GM19372 (cell line): ENCODE data around the gene ARSJ.
"Not testable (repeated sequence)": the region's sequence is repeated elsewhere in the genome, so short reads cannot be mapped to it uniquely, and the experiment has no call there.

Experiments
- ATAC-seq: cut with Tn5 transposase; IDR thresholded peaks from one replicate; pipeline ENCODE4 v1.9.1; 2021; ENCODE audit warnings: mild to moderate bottlenecking, low read depth, moderate library complexity; ENCODE audit not compliant: unreplicated experiment

Gene ARSJ

DNA sequence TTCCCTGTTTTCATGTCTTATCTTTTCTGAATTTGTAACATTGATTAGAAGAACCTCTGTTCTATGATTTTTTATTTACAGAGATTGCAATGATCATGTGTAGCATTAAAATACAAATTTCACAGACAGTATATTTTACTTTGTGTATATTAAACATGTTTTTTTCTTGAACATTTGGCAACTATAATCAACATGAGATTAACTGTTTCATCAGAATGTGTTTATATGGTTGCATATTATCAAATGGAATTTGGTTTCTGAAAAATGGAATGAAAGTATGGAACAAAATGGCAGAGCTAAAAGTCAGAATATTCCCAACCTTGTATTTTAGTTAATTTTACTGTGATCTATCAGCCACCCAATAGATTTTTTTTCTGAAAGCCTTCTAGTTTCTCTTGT is 19.9 kb downstream of the ARSJ start:
- no peak for ATAC-seq

DNA sequence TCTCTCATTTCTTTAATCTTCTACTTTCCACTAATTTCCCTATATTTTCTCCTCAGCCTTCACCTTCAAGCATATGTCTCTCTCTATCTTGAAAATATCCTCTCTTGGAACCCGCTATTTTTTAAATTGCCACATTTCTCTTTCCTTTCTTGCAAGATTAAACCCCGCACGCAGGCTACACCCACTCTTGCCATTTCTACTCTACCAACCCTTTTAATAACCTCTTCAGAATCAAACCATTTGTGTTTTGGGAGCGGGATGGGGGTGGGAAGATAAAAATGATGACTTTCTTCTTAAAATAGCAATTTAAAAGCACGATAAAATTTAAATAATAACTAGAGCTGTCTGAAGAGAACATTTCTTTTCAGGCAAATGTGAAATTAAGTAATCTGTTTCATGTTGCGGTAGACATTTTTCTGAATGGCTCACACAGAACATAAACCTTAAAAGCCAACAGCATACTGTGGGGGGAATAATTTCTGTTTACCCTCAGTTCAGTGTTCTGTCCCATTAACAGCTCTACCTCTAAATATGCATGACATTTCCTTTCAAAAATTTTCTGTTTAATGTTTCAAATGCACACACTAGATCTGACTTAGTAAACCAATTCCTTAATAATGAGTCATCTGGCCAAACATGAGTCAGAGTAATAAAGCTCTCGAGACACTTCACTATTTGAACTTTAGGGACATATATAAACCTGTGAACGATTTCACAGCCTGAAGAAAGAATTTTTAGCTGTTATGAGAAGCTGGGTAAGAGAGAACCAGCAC is 20.5 kb downstream of the ARSJ start:
- ATAC-seq: no peak

DNA sequence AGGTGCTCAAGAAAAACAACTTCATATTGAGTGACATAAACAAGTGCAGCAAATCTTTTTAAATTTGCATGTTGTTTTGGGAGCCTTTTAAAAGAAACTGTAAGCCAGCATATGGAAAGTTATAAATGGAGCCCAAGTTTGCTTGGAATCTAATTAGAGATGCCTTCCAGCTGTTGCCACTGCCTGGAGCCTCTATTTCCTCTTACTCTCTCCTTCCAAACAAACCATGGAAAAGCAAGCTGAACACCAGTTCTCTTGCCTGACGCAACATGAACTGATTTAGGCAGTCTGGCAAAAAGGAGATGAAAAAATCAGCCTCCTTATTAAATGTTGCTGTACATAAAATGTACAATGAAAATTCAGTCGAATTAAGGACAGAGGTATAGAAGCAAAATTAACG is 21.5 kb downstream of the ARSJ start:
- no peak for ATAC-seq

DNA sequence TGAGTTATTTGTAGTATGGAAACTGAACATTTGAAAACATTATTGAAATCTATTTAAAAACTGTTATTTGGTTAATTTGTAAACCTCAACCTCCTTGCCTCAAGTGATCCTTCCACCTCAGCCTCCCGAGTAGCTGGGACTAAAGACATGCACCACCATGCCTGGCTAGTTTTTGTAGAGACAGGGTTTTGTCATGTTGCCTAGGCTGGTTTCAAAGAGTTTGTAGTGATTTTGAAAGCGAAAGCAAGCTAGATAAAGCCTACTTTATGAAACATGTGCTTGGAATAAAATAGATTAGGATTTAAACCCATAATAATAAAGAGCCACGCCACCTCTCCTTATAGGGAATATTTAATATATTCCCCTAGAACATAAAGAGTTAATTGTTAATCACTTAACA is 23.5 kb downstream of the ARSJ start:
- ATAC-seq: no peak

DNA sequence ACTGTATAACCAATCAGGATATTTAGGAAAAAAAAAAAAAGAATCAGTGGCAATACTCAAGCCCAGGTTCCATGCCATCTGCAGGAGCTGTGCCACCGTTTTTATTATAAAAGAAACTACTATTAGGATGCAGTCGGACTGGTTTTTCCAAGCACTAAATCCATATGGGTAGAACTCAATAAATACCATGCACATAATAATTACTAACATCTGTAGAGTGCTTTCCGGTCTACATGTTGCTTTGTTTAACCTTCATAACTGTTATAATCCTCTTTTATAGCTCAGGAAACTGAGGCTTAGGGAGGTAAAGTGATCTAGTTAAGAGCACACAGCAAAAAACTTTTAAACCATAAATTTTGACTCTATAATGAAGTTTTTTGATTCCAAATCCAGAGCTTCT is 24.0 kb downstream of the ARSJ start:
- no peak for ATAC-seq

DNA sequence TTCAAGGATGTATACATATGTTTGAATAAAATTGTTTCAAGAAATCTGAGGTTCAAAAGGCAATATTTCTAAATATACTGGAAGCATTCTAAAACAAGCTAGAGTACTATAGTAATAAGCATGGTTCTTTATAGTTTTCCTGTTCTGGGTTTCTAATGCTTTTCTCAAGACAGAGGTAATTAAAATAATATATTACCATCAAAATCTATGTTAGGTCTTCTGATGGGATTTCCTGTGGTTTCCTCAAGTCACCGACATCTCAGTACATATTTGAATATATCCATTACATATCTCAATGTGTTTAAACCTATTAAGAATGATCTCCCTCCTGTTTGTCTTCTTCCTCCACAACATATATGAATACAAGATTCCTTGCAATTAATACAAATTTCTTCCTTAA is 25.6 kb downstream of the ARSJ start:
- no peak for ATAC-seq

DNA sequence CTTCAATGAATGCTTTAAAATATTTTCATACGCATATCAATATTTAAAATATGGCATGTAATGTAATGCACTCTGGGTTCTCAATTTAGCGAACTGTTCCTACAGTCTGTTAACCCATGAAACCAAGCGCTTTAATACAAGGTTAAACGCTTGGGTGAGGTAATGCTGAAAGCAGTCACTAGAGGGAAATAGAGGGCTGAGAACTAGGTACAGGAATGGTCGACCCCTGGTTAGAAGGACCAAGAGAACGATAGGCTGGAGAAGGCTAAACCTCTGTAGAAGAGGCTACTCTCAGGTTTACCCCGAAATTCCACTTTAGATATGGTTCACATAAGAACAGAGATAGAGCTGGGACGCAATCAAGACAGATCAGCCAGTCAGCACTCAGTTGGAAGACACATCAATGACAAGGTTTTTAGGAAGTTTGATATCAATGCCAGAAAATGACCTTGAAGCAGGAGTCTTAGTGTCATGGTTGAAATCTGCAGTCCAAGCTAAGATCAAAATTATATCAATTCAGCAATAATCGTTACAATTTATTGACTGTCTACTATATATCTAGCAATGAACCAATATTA is 26.9 kb downstream of the ARSJ start:
- peak; percentile 93 for ATAC-seq

DNA sequence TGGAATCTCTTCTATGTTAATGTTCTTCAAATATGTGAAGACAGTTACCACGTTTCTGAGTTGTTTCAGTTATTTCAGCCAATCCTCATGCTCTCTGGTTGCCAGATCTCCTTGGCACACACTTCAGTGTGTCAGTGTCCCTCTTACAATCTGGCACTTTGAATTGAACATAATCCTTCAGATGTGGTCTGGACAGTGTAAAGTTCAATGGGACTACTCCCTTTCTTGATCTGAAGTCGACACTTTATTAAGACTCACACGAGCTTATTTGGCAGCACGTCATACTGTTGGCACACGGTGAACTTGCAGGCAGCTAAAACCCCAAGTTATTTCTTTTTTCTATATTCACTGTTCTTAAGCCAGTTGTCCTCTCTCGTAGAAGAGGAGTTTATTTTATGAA is 28.2 kb downstream of the ARSJ start:
- ATAC-seq: no peak

DNA sequence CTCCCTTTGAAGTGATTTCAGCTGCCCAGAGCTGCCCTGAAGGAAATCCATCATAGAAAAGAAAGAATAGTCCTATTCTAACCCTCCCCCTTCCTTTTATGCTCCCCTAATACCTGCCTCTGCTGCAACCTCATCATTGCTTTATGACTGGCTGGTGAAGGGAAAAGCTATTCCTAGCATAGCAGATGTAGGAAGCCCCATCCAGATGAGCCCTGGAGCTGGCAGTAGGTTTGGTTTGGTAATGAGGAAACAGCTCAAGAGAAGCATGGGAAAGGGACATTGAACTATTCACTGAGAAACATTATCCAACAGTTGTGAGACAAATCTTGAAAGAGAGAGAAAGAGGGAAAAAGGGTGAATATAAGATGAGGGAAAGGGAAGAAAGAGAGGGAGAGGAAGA is 29.2 kb downstream of the ARSJ start:
- ATAC-seq: no peak

DNA sequence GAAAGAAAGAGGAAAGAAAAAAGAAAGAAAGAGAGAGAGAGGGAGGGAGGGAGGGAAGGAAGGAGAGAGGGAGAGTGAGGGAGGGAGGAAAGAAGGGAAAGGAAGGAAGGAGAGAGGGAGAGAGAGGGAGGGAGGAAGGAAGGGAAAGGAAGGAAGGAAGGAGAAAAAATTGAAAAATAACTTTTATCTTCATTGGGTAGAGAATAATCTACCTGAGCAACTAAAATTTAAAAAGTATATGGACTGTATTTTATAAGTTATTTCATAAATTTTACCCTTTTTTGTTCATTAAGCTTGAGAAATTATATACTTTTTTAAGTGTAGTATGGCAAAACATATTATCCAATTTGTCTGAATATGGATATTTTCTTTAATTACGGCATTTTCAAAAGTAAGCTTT is 32.0 kb downstream of the ARSJ start:
- no peak for ATAC-seq

DNA sequence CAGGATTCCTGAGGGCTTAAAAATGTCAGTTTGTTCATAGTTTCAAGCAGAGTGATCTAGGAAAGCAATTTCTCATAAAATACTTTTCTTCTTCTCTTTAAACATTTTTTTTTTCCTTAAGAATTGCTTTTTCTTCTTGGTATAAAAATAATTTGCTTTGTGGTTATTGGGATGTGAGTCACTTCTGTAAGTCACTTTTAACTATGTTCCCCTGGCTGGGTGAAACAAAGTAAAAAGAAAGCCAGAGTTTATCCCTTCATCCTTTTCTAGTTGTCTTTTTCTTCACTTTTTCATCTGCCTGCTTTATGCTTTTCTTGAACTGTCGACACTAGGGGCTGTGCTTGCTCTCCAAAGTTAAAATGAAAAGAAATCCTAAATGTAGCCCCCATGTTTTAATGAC is 33.5 kb downstream of the ARSJ start:
- no peak for ATAC-seq

DNA sequence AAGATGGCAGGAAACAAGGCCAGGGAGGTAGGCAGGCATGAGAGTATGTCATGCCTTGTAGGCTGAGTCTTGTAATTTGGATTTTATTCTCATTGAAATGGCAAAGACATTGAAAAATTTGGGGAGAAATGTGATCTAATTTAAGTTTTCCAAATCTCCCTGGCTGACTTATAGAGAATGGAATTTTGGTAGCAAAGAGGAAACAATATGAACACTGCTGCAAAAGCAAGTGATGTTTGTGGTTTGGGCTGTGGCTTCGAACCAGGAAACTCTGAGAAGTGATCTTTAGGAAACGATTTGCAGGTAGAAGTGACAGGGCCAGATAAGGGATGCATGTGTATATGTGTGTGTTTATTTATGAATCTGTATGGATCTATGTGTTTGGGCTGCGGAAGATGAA is 35.6 kb downstream of the ARSJ start:
- ATAC-seq: no peak

DNA sequence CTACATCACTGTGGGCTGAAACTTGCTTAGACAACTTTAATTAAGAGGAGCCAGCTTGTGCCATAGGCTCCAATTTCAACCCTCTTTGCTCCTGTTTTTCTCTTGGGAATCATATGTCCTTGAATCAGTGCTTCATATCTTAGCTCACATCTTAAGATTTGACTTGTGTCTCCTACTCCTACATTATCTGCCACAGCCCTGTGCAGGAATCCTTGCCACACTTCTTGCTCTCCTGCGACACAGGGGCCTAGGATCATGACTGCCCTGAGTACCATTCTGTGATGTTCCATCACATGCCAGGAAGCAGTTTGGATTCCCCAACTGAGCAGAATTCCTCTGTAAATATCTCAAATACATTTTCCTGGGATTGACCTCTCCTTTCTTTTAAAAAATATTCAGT is 36.4 kb downstream of the ARSJ start:
- ATAC-seq: no peak

DNA sequence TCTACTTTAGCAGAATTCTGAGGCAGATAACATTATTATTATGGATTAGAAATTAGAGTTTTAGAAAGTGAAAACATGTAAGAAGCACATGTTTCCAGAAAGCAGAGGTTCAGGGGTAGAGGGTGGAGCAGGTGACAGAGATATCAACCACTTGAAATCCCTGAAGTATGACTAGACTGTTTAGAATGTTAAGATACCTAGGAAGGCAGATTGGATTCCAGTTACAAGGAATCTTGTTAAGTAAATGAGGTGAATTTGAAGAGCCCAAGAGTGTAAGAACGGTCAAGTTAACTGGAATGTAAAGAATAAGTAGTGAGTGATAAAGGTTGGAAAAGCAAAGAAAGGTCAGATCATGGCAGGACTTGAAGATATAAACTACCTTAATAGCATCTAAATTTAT is 37.6 kb downstream of the ARSJ start:
- no peak for ATAC-seq

DNA sequence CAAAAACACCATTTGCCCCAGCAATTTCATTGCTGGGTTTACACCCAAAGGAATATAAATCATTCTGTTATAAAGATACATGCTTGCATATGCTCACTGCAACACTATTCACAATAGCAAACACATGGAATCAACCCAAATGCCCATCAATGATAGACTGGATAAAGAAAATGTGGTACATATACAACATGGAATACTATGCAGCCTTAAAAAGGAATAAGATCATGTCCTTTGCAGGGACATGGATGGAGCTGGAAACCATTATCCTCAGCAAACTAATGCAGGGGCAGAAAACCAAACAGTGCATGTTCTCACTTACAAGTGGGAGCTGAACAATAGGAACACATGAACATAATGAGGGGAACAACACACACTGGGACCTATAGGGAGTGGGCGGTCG is 39.3 kb downstream of the ARSJ start:
- not testable (repeated sequence) for ATAC-seq

DNA sequence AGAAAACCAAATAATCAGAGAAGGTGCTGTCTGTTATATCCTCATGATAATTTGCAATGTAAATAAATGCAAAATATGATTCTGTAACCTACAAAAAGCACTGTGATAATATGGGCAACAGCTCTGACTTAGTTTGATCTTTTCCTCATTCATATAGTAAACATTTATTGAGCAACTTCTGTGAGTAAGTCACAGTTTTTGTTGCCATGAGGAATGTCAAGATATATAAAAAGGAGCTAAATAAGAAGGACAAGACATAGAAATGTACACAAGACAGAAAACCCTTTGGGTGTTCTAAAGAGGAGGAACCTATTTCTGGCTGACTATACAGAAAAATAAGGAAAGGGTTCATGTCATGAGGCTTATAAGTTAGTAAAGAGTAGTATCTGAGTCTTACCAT is 44.3 kb downstream of the ARSJ start:
- no peak for ATAC-seq

DNA sequence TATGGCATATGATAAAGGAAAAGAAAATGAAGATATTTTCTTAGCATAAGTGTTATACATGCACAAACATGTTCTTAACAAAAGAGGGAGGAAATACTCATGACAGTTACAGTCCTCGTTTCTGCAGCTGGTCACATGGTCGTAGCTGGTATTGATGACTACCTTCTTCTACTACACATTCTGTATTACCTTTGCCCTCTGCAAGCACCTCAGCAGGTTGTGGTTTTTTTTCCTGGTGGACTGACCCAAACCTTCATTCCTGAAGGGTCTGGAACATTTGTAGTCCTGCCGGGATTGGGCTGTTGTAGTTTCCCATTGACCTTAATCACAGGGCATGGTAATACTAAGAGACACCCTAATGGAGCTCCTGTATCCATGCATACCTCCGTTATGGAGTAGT is 54.7 kb downstream of the ARSJ start:
- not testable (repeated sequence) for ATAC-seq

DNA sequence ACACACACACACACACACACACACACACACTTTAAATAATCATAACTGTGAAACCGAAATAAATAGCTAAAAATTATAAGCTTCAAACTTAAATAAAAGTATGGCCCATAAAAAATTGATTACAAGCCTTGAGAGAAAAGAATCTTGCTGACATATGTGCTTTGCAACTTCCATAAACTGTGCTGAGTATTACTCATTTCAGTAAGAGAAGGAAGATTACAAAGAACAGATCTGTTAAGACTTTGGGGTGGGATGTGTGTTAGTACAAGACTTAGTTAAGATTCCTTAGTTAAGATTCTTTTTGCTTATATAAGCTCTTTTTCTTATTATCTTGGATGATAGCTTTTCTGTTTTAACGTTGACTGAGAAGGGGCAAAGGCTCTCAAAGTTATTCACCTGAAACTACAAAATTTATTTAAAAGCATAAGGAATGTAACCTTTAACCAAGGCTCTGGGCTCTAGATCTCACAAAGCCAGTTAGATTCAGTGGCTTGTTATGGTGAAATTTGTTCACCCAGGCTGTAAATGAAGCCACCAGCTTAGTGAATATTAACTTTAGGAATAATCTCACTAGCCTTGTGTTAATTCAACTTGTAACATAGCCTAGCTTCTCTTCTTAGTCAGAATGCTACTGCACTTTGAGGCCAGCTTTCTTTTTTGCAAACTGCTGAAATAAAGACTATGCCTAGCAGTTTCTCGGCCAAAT is 58.2 kb downstream of the ARSJ start:
- no peak for ATAC-seq

DNA sequence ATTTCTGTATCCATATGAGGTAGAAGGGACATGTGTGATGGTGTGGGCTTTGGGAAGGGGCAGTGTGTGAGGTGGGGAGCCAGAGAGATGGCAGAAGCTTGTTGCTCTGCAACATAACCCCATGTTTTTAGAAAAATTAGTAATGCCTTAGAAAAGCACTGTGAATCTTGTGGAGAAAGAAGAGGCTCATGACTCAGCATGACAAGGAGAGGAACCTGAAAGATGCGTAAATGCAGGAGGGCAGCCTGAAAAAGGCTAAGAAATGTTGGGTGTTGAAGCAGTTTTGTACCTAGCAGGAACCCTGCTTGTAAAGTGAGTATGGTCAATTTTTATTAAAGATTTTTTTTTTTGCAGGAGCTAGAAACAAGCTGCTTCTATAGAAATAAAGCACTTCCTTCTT is 59.8 kb downstream of the ARSJ start:
- no peak for ATAC-seq

DNA sequence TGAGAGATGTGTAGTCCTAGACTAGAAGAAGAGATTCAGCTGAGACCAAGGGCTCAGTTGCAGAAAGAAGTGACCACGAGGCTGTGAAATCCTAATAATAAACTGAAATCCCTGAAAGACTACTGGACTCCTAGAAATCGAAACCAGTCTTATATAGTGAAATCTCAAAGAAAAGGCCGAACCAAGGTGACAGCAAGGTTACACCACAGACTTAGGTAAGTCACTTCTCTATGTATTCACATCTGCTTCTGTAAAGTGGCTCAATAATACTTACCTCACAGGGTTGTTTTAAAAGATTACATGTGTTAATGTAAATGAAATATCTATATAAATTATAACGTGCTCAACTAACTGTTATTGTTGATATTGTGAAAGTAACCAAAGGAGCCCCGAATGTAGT is 60.3 kb downstream of the ARSJ start:
- ATAC-seq: no peak

DNA sequence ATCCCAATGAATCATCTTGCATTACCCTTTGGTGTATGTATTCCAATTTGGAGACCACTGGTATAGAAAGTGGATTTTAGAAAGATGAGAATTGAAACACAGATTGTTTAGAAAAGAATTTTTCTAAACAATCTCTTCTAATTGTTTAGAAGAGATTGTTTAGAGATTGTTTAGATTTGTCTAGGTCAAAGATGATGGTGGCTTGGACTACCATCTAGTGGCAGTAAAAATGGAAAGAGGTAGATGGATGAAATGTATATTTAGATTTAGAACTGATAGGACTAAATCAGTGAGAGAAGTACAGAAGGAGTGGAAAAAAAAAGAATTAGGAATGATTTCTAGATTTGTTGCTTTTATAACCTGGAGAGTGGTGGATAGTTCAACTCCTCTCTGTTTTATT is 70.6 kb downstream of the ARSJ start:
- ATAC-seq: no peak

DNA sequence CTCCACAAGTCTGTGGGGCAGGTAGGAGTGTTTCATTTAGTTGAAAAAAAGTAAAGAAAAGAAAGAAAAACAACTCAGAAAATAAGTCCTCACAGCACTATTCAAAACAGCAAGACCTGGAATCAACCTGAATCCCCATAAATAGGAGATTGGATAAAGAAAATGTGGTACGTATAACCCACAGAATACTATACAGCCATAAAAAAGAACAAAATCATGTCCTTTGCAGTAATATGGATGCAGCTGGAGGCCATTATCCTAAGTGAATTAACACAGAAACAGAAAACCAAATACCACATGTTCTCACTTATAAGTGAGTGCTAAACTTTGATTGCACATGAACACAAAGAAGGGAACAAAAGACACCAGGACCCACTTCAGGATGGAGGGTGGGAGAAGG is 71.9 kb downstream of the ARSJ start:
- ATAC-seq: no peak
